CD1c-positive myeloid dendritic cell (primary cell): Measurements from ENCODE around the gene DRAXIN.

Source experiments
- DNase-seq: peaks from one replicate; pipeline ENCODE4 v3.0.0-alpha.2; 2016; ENCODE audit errors: extremely low spot score

DRAXIN gene

GRCh38 chr1:11735854-11736745 lies 44.6 kb downstream of the DRAXIN start, which contains the start of gene AGTRAP:
Gene AGTRAP (plus strand): TSS chr1:11736136. CDS start chr1:11736209, 73 bp downstream.
- peak; percentile 94 for DNase-seq

GRCh38 chr1:11736746-11737639 lies 45.5 kb downstream of the DRAXIN start:
- DNase-seq, result peak; percentile 88

GRCh38 chr1:11738096-11738495 lies 46.6 kb downstream of the DRAXIN start:
- DNase-seq, result no peak

GRCh38 chr1:11738783-11739182 lies 47.3 kb downstream of the DRAXIN start:
- peak; percentile 50 for DNase-seq

- DNase-seq, result no peak
These were observed 49.0 kb downstream of the DRAXIN start for GRCh38 chr1:11740258-11741192.

GRCh38 chr1:11741482-11741881 lies 50.0 kb downstream of the DRAXIN start:
- DNase-seq, result no peak

GRCh38 chr1:11741919-11742558 lies 50.5 kb downstream of the DRAXIN start:
- DNase-seq, result no peak

GRCh38 chr1:11744287-11744686 lies 52.8 kb downstream of the DRAXIN start:
- DNase-seq, result no peak

- no peak for DNase-seq
These were observed 54.6 kb downstream of the DRAXIN start for GRCh38 chr1:11746092-11746491.

- no peak for DNase-seq
These were observed 55.4 kb downstream of the DRAXIN start for GRCh38 chr1:11746795-11747487.

- DNase-seq, result no peak
These were observed 57.0 kb downstream of the DRAXIN start for GRCh38 chr1:11748294-11749202.

- DNase-seq, result peak; percentile 69
These were observed 57.7 kb downstream of the DRAXIN start for GRCh38 chr1:11749203-11749689.

- DNase-seq, result no peak
These were observed 58.5 kb downstream of the DRAXIN start for GRCh38 chr1:11749996-11750395.

- no peak for DNase-seq
These were observed 59.6 kb downstream of the DRAXIN start for GRCh38 chr1:11751087-11751486.

GRCh38 chr1:11752359-11753088 lies 61.0 kb downstream of the DRAXIN start:
- DNase-seq, result no peak

GRCh38 chr1:11753555-11754208 lies 62.2 kb downstream of the DRAXIN start:
- no peak for DNase-seq

GRCh38 chr1:11757047-11757446 lies 65.5 kb downstream of the DRAXIN start:
- DNase-seq, result no peak

GRCh38 chr1:11759791-11760190 lies 68.3 kb downstream of the DRAXIN start:
- no peak for DNase-seq
